ENCODE results near the gene TUBB1. TPM values are rescaled to one million over a fixed set of nuclear protein-coding genes. Genes with fewer than 3 reads are reported as not detected.

Gene TUBB1
- total RNA-seq, 1 experiment from 2014 or later, result not detected

GRCh38 chr20:59022754-59023153 is 3.5 kb downstream of the TUBB1 start:
- no TSS peak for BruUV-seq (replicated peaks)

GRCh38 chr20:59023616-59024015 is 4.4 kb downstream of the TUBB1 start:
- TF ChIP-seq EZH2 (IDR thresholded peaks at IDR 0.05; ENCODE audit: borderline replicate concordance, low read depth, low read length, poor library complexity, severe bottlenecking) (no peak), CTCF (conservative IDR thresholded peaks at IDR 0.05; ENCODE audit: low read depth, low read length) (no peak)
- Histone ChIP-seq H3K4me3 (ENCODE audit: low read depth, low read length, poor library complexity, severe bottlenecking) (no peak overlapping the region), H3K4me1 (ENCODE audit: insufficient read depth, low read length, poor library complexity, severe bottlenecking) (peaks cover 15% of the 10 kb centered on the region), H3K27me3 (replicated peaks; ENCODE audit: insufficient read depth, low read depth, low read length, poor library complexity) (no peaks in the 10 kb centered on the region), H3K27ac (ENCODE audit: low read depth, low read length, poor library complexity, severe bottlenecking) (no peak overlapping the region), H3K36me3 (ENCODE audit: insufficient read depth, low read length, poor library complexity, severe bottlenecking) (peaks cover 47% of the 10 kb centered on the region), H3K9me3 (ENCODE audit: low read depth, low read length, poor library complexity, severe bottlenecking) (no peaks in the 10 kb centered on the region)
- intact Hi-C loops (cut with micrococcal nuclease; ENCODE audit: unreplicated experiment), result no loop called here
- POLR2A ChIA-PET (ENCODE audit: low non-redundant PET), result no interaction called here
- BruUV-seq (replicated peaks), result no TSS peak
- CTCF ChIA-PET, result no interaction called here
- DNase-seq (ENCODE audit: low spot score), result no peak

More at GRCh38 chr20:59022754-59023153, 3.5 kb downstream of the TUBB1 start:
- peaks cover 15% of the 10 kb centered on the region for H3K4me1 ChIP-seq (ENCODE audit: insufficient read depth, low read length, poor library complexity, severe bottlenecking)
- DNase-seq (ENCODE audit: low spot score), result no peak
- H3K27me3 ChIP-seq (replicated peaks; ENCODE audit: insufficient read depth, low read depth, low read length, poor library complexity), result no peaks in the 10 kb centered on the region
- peaks cover 38% of the 10 kb centered on the region for H3K36me3 ChIP-seq (ENCODE audit: insufficient read depth, low read length, poor library complexity, severe bottlenecking)
- no peaks in the 10 kb centered on the region for H3K9me3 ChIP-seq (ENCODE audit: low read depth, low read length, poor library complexity, severe bottlenecking)
- POLR2A ChIA-PET (ENCODE audit: low non-redundant PET), result no interaction called here
- CTCF ChIA-PET, result no interaction called here
- H3K4me3 ChIP-seq (ENCODE audit: low read depth, low read length, poor library complexity, severe bottlenecking), result no peak overlapping the region
- intact Hi-C loops (cut with micrococcal nuclease; ENCODE audit: unreplicated experiment), result no loop called here
- TF ChIP-seq EZH2 (IDR thresholded peaks at IDR 0.05; ENCODE audit: borderline replicate concordance, low read depth, low read length, poor library complexity, severe bottlenecking) (no peak), CTCF (conservative IDR thresholded peaks at IDR 0.05; ENCODE audit: low read depth, low read length) (no peak)
- no peak overlapping the region for H3K27ac ChIP-seq (ENCODE audit: low read depth, low read length, poor library complexity, severe bottlenecking)

DNA sequence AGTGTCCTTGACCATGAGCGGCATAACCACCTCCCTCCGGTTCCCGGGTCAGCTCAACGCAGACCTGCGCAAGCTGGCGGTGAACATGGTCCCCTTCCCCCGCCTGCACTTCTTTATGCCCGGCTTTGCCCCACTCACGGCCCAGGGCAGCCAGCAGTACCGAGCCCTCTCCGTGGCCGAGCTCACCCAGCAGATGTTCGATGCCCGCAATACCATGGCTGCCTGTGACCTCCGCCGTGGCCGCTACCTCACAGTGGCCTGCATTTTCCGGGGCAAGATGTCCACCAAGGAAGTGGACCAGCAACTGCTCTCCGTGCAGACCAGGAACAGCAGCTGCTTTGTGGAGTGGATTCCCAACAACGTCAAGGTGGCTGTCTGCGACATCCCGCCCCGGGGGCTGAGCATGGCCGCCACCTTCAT is 4.9 kb downstream of the TUBB1 start:
- no peak for DNase-seq (ENCODE audit: low spot score)
- H3K27me3 ChIP-seq (replicated peaks; ENCODE audit: insufficient read depth, low read depth, low read length, poor library complexity), result no peaks in the 10 kb centered on the region
- no TSS peak for BruUV-seq (replicated peaks)
- TF ChIP-seq CTCF (conservative IDR thresholded peaks at IDR 0.05; ENCODE audit: low read depth, low read length), result no peak
- TF ChIP-seq EZH2 (IDR thresholded peaks at IDR 0.05; ENCODE audit: borderline replicate concordance, low read depth, low read length, poor library complexity, severe bottlenecking), result no peak
- peaks cover 19% of the 10 kb centered on the region for H3K4me1 ChIP-seq (ENCODE audit: insufficient read depth, low read length, poor library complexity, severe bottlenecking)
- intact Hi-C loops (cut with micrococcal nuclease; ENCODE audit: unreplicated experiment), result no loop called here
- H3K36me3 ChIP-seq (ENCODE audit: insufficient read depth, low read length, poor library complexity, severe bottlenecking), result peaks cover 52% of the 10 kb centered on the region
- CTCF ChIA-PET, result no interaction called here
- POLR2A ChIA-PET (ENCODE audit: low non-redundant PET), result no interaction called here
- no peak overlapping the region for H3K27ac ChIP-seq (ENCODE audit: low read depth, low read length, poor library complexity, severe bottlenecking)
- no peak overlapping the region for H3K4me3 ChIP-seq (ENCODE audit: low read depth, low read length, poor library complexity, severe bottlenecking)
- H3K9me3 ChIP-seq (ENCODE audit: low read depth, low read length, poor library complexity, severe bottlenecking), result no peaks in the 10 kb centered on the region

All from A673 (cell line).